Heart right ventricle (tissue), 16 donors: ENCODE measurements around the gene LTO1. TPM values are rescaled to one million over a fixed set of nuclear protein-coding genes. Genes with fewer than 3 reads are reported as not detected.

Experiments
- ATAC-seq, 8 donors: fragments of 200-7000 bp; cut with Tn5 transposase; one replicate each; pipeline ENCODE4 v1.9.1; 2020; ENCODE audit warnings: mild to moderate bottlenecking in 8 of 8, moderate library complexity in 8 of 8, moderate number of reproducible peaks in 1 of 8
- DNase-seq, 2 donors: peaks; one replicate each; pipeline ENCODE4 v3.0.0-alpha.2; 2020
- H3K27ac ChIP-seq, 10 donors: fragments of 200-600 bp; sonication (generic) in 2 of 10; one replicate each; pipeline versions ENCODE4 v1.5.0 to v1.8.0; 2020 to 2022; ENCODE audit warnings: mild to moderate bottlenecking in 3 of 10
- H3K27me3 ChIP-seq, 7 donors: fragments of 200-600 bp; one replicate each; pipeline ENCODE4 v1.8.0; 2021 to 2022; ENCODE audit warnings: mild to moderate bottlenecking in 2 of 7
- H3K36me3 ChIP-seq, 9 donors: fragments of 200-600 bp; sonication (generic) in 1 of 9; one replicate each; pipeline versions ENCODE4 v1.5.0 to v1.8.0; 2020 to 2022; ENCODE audit warnings: mild to moderate bottlenecking in 2 of 9
- H3K4me1 ChIP-seq, 9 donors: fragments of 200-600 bp; sonication (generic) in 1 of 9; one replicate each; pipeline versions ENCODE4 v1.5.0 to v1.8.0; 2020 to 2022; ENCODE audit warnings: mild to moderate bottlenecking in 4 of 9
- H3K4me3 ChIP-seq, 10 donors: fragments of 200-600 bp; sonication (generic) in 2 of 10; one replicate each; pipeline versions ENCODE4 v1.5.0 to v1.8.0; 2020 to 2022; ENCODE audit warnings: mild to moderate bottlenecking in 7 of 10, moderate library complexity in 2 of 10
- H3K9me3 ChIP-seq, 11 donors: fragments of 200-600 bp in 10 of 11; sonication (generic) in 2 of 11; one replicate each; pipeline versions ENCODE4 v1.5.0 to v1.8.0; 2013 to 2022; ENCODE audit warnings: mild to moderate bottlenecking in 2 of 11, control low read depth in 1 of 11, moderate library complexity in 1 of 11
- CTCF ChIP-seq, 9 donors: fragments of 200-600 bp; sonication (generic) in 2 of 9; IDR thresholded peaks; one replicate each; pipeline versions ENCODE4 v1.5.0 to v1.8.0; 2021 to 2022; ENCODE audit warnings: antibody characterized with exemption in 9 of 9, mild to moderate bottlenecking in 5 of 9, moderate library complexity in 1 of 9
- WGBS, 2 donors: extraction: QIAGEN DNeasy Blood & Tissue Kit; methylation state at CpG; one replicate each; pipeline ENCODE4 v1.1.7; 2013; ENCODE audit warnings: inconsistent platforms in 1 of 2; 5-methylcytosine and 5-hydroxymethylcytosine counted together
- intact Hi-C, 10 donors: fragments of 100-400 bp; cut with DNase I; formaldehyde crosslinking; loops; one replicate each; pipeline versions ENCODE4 v1.11.1 to v1.14.2; 2022
- polyA plus RNA-seq, 2 donors: library from polyadenylated mRNA; stranded (reverse); fragments of 200-250 nt; gene quantifications; one replicate each; pipeline ENCODE4 v1.2.3, GENCODE V29; 2013
- total RNA-seq, 10 donors: library from RNA; stranded (reverse); fragmentation: NEBNext Ultra II Directional in 3 of 10; extraction: Animal tissue kit (Norgen Biotek cat#: 25700) in 3 of 10; gene quantifications; one replicate each; pipeline versions ENCODE4 v1.2.1 to v1.2.4, GENCODE V29; 2021 to 2023
- donor health status: Arrhythmogenic right ventricular cardiomyopathy.
- donor health status: ischemic (EF 13 %, LVEDD 7.1; RV severe dilation, severe dysfunction).
- donor health status: healthy with polysubstance abuse.
- donor health status: DM: no; HTN: yes; CAD: no.
- donor health status: DM: no; HTN: no; CAD: no.
- donor health status: ischemic (EF 25% LVEDD 6.9; RV normal size, moderate dysfunction).
- donor health status: ischemic (EF 25% LVEDD 5.7; RV mildly dilated, moderate dysfunction).
- donor health status: healthy.
- donor health status: DM: yes; HTN: yes; CAD: no.
- donor health status: Ischemic cardiomyopathy.
- donor health status: ischemic (EF 35%, LVEDD 5.7; RV mildly dilated, moderate dysfunction).
- donor health status: nonischemic (EF 11% LVEDD 7.7; RV severe dilation, severe dysfunction).
- donor health status: DM: yes; HTN: yes; CAD: no.
- donor health status: PGD.
- donor health status: ischemic (EF 29% LVEDD 5.4; RV normal size, mild dysfunction).
- donor health status: nonischemic (EF 23%, LVEDD 6.1; RV moderate dilation, normal function).

LTO1 gene
- total and polyA plus RNA-seq, 12 donors, result 7.0 to 22.6 (median 8.2) TPM

DNA sequence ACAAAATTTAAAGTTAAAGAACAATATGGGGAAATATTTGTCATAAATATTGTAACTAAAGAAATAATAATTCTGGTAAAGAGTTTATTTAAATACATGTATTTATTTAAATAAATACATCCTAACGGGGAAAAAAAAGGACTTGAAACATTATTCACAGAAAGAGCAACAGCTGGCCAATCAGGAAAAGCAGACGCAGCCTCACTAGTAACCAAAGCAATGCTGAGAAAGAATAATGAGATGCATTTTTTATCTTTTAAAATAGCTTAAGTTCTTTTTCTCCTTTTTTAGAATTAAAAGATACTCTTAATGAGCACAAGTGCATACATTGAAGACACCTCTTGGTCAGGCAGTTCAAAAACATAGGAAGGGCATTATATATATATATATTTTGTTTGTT, 2.6 kb upstream of the LTO1 start:
- TF ChIP-seq CTCF (IDR thresholded peaks at IDR 0.05), result no peak
- Histone ChIP-seq H3K4me3 (no peak overlapping the region), H3K4me1 (peaks cover 0 to 25% (median 18%) of the 10 kb centered on the region in 9 donors), H3K36me3 (peaks cover 0 to 7% (median 0%) of the 10 kb centered on the region in 9 donors), H3K27ac (no peak overlapping the region), H3K9me3 (peaks cover 0 to under 1% (median 0%) of the 10 kb centered on the region in 11 donors), H3K27me3 (no peaks in the 10 kb centered on the region)
- no peak for DNase-seq
- whole genome bisulfite sequencing, 2 donors, result 52 to 75% methylated on average over 2 of the region's 2 CpGs
- intact Hi-C loops, result no loop called here
- ATAC-seq, result no peak

GRCh38 chr11:69674267-69674885, 777 bp downstream of the LTO1 start:
- 13 to 16% methylated on average over 18 of the region's 18 CpGs for WGBS, 2 donors
- Histone ChIP-seq H3K27me3 (no peaks in the 10 kb centered on the region), H3K36me3 (peaks cover 0 to 41% (median 12%) of the 10 kb centered on the region in 9 donors), H3K27ac (peak overlapping the region in 9 of 10 donors; percentile 45 to 94 (median 88)), H3K4me1 (peaks cover 2 to 40% (median 31%) of the 10 kb centered on the region in 9 donors), H3K4me3 (peak overlapping the region; percentile 48 to 100 (median 92)), H3K9me3 (no peaks in the 10 kb centered on the region)
- intact Hi-C loops, result loop anchor here in 2 of 10 donors (5.0 kb wide), 1 partner anchor 572 kb away; no protein-coding TSS in a partner anchor
- ATAC-seq, result peak in 3 of 8 donors; percentile 3 to 31 (median 27)
- no peak for TF ChIP-seq CTCF (IDR thresholded peaks at IDR 0.05)
- DNase-seq, result peak in 1 of 2 donors; percentile 40

DNA sequence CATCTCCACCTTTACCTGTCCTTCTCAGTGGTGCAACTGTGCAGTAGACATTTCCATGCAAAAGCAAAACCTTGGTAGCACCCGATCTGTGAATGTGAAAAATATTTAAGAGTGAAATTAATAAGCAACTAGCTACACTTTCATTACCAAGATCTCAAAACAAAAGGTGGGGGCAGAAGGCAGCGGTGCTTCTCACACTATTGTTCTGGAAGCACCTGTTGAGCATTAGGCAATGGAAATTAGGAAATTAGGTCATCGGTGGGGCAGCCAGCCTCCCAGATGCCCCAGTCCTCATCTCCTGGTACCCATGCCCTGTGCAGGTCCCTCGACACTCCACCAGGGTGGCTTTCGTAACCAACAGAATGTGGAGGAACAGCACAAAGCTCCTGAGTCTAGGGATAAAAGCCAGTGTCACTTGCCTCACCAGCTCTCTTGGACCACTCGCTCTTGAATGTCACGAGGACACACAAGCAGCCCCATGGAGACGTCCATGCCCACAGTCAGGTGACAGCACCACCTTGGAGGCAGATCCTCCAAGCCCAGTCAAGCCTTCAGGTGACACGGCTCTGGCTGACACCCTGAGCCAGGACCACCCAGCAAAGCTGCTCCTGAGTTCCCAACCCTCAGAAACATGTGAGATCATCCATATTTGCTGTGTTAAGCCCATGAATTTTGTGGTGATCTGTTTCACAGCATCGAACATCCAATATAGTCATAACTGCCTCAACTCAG, 3.3 kb downstream of the LTO1 start:
- Histone ChIP-seq H3K27ac (no peak overlapping the region), H3K36me3 (peaks cover 0 to 64% (median 19%) of the 10 kb centered on the region in 9 donors), H3K9me3 (no peaks in the 10 kb centered on the region), H3K4me3 (no peak overlapping the region), H3K4me1 (peaks cover 2 to 40% (median 31%) of the 10 kb centered on the region in 9 donors), H3K27me3 (no peaks in the 10 kb centered on the region)
- intact Hi-C loops, result loop anchor here in 3 of 10 donors (2.0 to 5.0 kb wide), 2 partner anchors 570 to 571 kb away; no protein-coding TSS in a partner anchor
- no peak for TF ChIP-seq CTCF (IDR thresholded peaks at IDR 0.05)
- ATAC-seq (no peak), DNase-seq (no peak)
- 81 to 84% methylated on average over 10 of the region's 10 CpGs for WGBS, 2 donors

- Histone ChIP-seq H3K4me3 (no peak overlapping the region), H3K36me3 (peaks cover 0 to 78% (median 27%) of the 10 kb centered on the region in 9 donors), H3K27ac (peak overlapping the region in 6 of 10 donors; percentile 2 to 36 (median 16)), H3K4me1 (peaks cover 2 to 35% (median 28%) of the 10 kb centered on the region in 9 donors), H3K9me3 (no peaks in the 10 kb centered on the region), H3K27me3 (no peaks in the 10 kb centered on the region)
- peak; percentile 49 to 84 (median 72) for ATAC-seq
- WGBS, 2 donors, result 29 to 35% methylated on average over 18 of the region's 18 CpGs
- peak; percentile 88 to 90 for DNase-seq
- intact Hi-C loops, result loop anchor here in 5 of 10 donors (1.0 to 5.0 kb wide), 3 partner anchors 568 to 570 kb away; no protein-coding TSS in a partner anchor
- peak; percentile 89 to 98 (median 96) for TF ChIP-seq CTCF (IDR thresholded peaks at IDR 0.05)
Observed at GRCh38 chr11:69670158-69670845, 4.9 kb downstream of the LTO1 start.
